Measurements from ENCODE around the gene CFAP97. TPM values are rescaled to one million over a fixed set of nuclear protein-coding genes. Genes with fewer than 3 reads are reported as not detected.
"Not testable (repeated sequence)": the region's sequence is repeated elsewhere in the genome, so short reads cannot be mapped to it uniquely, and the experiment has no call there.

Gene CFAP97
- total RNA-seq, 1 donor from 2014 or later: 33.7 TPM

DNA sequence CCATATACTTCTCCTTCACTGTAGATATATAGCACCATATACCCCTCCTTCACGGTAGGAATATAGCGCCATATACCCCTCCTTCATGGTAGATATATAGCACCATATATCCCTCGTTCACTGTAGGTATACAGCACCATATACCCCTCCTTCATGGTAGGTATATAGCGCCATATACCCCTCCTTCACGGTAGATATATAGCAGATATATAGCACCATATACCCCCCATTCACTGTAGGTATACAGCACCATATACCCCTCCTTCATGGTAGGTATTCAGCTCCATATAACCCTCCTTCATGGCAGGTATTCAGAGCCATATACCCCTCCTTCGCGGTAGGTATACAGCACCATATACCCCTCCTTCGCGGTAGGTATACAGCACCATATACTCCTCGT, 18.1 kb upstream of the CFAP97 start:
- DNase-seq: no peak

GRCh38 chr4:185221491-185221890, 17.7 kb upstream of the CFAP97 start:
- DNase-seq: no peak

GRCh38 chr4:185219551-185220344, 15.9 kb upstream of the CFAP97 start:
- peak; percentile 80 for DNase-seq

DNA sequence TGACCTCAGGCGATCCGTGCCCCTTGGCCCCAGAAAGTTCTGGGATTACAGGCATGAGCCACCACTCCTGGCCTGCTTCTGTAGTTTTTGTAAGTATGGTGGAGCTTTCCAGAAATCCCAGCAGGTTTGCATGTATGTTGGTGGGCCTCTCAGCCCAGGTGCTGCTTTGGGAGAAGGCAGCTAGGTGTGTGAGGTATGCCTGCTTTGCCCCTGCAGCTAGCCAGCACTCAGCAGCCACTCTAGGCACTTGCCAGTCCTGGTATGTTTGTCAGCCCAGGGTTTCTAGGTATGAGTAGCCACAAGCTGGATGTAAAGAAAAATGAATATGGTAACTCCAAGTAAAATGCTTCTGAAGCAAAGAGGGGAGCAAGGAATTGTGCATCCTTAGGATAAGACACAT, 14.5 kb upstream of the CFAP97 start:
- DNase-seq: no peak

- no peak for DNase-seq
Observed at GRCh38 chr4:185217408-185217975, 13.7 kb upstream of the CFAP97 start.

GRCh38 chr4:185215261-185215660, 11.5 kb upstream of the CFAP97 start:
- no peak for DNase-seq

GRCh38 chr4:185213877-185214276, 10.1 kb upstream of the CFAP97 start:
- no peak for DNase-seq

DNA sequence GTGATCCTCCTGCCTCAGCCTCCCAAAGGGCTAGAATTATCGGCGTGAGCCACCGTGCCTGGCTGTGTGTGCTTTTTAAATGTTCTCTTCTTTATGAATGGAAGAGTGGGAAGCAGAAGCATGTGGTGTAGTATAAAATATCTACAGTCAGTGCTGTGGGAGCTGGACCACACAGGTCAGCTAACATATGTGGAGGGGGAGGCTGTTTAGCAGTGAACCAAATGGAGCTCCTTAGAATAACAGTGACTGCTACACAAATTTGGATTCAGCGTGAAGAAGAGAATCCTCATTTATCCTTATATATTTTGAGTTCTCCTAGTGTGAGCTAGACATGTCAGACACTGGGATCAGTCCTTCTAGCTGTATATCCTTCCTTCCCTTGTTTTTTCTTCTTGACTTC, 8.8 kb upstream of the CFAP97 start:
- no peak for DNase-seq

DNA sequence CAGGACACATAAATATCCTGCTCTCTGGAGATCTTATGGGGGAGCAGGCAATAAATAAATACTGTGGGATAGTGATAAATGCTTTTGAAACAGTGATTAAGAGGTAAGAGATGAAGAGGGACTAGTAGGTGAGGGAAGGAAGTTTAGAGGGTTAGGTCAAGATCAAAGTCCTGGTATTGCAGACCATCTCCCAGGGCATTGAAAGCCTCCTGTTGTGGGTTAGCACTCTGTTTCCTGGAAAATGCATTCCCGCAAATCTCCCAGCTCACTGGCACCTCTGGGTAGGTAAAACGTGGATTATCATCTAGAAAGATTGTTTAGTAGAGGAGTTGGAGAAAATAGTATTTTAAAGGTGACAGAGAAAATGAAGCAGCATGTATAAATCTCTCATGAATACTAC, 7.8 kb upstream of the CFAP97 start:
- no peak for DNase-seq

GRCh38 chr4:185211035-185211434, 7.2 kb upstream of the CFAP97 start:
- DNase-seq: no peak

DNA sequence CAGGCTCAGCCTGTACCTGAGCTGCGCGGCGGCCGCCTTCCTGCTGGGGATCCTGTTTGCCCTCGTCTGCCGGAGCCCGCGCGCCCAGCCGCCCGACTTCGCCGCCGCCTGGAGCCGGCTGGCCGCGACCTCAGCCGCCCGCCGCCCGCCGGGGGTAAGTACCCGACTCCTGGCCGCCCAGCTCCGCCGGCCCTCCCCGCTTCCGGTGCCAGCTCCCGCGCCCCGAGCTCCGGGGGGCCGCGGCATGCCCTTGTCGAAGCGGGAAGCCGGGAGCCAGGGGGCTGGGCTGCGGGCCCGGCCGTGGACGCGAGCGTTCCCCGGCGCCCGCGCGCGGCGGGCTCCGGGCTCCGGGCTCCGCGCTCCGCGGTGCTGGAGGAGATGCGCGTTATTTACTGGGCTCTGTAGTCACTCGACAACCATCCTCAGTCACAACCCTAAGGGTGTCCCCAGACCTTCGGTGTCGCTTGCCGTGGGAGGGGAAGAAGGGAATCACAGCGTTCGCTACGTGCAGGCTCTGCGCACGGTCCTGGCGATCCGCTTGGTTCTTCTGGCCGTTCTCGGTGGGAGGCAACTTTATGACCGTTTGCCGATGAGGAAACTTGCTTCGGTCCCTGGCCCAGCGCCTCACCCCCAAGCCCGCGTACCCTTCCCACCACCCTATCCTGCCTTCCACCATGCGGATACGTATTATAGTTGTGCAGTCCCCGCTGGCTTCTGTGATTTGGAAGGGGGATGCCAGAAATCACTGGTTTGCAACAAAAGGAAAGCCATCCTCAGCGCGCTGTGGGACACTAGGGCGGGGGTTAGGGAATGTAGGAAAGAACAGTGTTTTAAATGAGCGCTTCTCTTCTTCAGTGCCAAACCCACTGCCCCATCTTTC, 6.5 kb upstream of the CFAP97 start:
- DNase-seq: peak; percentile 73

DNA sequence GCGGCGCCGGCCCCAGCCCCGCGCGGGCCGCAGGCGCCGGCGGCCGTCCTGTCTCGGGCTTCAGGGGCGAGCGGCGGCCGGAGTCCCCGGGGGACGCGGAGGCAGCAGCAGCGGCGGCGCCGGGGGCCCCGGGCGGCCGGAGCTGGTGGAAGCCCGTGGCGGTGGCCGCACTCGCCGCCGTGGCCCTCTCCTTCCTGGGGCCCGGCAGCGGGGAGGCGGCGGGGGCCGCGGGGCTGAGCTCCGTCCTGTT, 6.0 kb upstream of the CFAP97 start:
- peak; percentile 23 for DNase-seq

- DNase-seq: peak; percentile 90
Observed at GRCh38 chr4:185209031-185209851, 5.4 kb upstream of the CFAP97 start, which contains the start of gene SNX25. Gene SNX25 (plus strand): TSS chr4:185209598. CDS start chr4:185209827, 229 bp downstream.

DNA sequence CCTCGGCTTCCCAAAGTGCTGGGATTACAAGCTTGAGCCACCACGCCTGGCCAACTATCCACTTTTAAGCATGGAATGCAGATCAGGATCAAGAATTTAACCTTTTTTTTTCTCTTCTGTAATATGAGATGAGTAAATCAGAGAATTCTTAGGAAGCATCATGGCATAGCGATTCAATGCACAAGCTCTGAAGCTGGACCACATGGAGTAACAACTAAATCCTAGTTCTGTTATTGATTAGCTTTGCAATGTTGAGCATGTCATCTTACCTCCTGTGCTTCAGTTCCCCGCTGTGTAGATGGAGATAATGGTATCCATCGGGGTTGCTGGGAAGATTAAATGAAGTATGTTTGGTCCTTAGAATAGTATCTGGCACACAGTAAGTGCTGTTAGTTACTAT, 3.7 kb upstream of the CFAP97 start:
- no peak for DNase-seq

GRCh38 chr4:185205697-185206342, 2.0 kb upstream of the CFAP97 start:
- DNase-seq: no peak

DNA sequence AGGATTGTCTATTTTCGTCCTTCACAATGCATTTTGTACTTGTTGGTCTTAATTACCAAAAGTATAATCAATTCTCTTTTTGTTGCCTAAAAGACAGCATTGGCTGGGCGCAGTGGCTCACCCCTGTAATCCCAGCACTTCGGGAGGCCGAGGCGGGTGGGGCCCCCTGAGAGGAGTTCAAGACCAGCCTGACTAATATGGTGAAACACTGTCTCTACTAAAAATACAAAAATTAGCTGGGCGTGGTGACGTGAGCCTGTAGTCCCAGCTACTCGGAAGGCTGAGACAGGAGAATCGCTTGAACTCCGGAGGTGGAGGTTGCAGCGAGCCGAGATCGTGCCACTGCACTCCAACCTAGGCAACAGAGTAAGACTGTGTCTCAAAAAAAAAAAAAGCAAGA, 1.3 kb upstream of the CFAP97 start:
- not testable (repeated sequence) for DNase-seq

DNA sequence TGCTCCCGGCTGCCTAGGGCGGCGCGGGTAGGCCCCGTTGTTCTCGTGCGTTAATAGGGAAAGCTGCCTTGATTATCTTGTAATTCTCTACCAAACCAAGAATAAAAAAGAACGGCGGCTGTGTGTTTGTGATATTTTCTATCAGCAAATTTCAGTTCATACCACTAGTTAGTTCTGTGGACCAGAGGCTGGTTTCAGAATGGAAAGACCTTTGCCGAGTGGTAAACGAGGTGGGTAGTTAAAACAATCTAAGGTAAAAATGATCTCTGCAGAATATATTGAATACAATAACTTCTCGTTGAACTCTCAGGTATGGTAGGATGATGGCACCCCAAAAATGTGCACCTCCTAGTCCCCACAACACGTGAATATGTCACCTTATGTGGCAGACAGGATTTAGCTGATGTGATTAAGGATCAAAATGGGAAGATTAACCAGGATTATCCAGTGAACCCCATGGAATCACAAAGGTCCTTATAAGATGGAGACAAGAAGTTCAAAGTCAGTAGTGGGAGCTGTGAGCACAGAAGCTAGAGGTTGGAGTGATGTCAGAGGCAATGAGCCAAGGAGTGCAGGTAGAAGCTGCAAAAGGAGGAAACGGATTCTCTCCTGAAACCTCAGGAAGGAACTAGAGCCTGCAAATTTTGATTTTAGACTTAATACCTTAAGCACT, 574 bp upstream of the CFAP97 start:
- DNase-seq: peak; percentile 33

- DNase-seq: no peak
Observed at GRCh38 chr4:185202984-185203485, 765 bp downstream of the CFAP97 start.

- peak; percentile 63 for DNase-seq
Observed at GRCh38 chr4:185201977-185202962, 1.5 kb downstream of the CFAP97 start.

DNA sequence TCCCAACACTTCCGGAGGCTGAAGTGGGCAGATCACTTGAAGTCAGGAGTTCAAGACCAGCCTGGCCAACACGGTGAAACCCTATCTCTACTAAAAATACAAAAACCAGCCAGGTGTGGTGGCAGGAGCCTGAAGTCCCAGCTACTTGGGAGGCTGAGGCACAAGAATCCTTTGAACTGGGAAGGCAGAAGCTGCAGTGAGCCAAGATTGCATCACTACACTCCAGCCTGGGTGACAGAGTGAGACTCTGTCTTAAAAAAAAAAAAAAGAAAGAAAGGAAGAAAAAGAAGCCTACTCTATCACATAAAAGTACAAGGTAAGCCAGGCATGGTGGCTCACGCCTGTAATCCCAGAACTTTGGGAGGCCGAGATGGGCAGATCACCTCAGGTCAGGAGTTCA, 5.6 kb downstream of the CFAP97 start:
- not testable (repeated sequence) for DNase-seq

Data from tongue (tissue), 2 donors.